Mucosa of stomach (tissue), 1 donor: ENCODE measurements around the gene DSE.
"Not testable (repeated sequence)": the region's sequence is repeated elsewhere in the genome, so short reads cannot be mapped to it uniquely, and the experiment has no call there.

ENCODE experiments used
- H3K27me3 ChIP-seq: one replicate; pipeline ENCODE4 v1.7.0; 2013; ENCODE audit warnings: mild to moderate bottlenecking, low read length; ENCODE audit not compliant: control insufficient read depth, insufficient read depth
- H3K36me3 ChIP-seq: one replicate; pipeline ENCODE4 v1.7.0; 2013; ENCODE audit warnings: low read length; ENCODE audit not compliant: control insufficient read depth, insufficient read depth
- H3K4me1 ChIP-seq: one replicate; pipeline ENCODE4 v1.7.0; 2013; ENCODE audit warnings: mild to moderate bottlenecking, low read length; ENCODE audit not compliant: control insufficient read depth, insufficient read depth
- H3K4me3 ChIP-seq: one replicate; pipeline ENCODE4 v1.7.0; 2013; ENCODE audit warnings: low read length
- H3K9ac ChIP-seq: one replicate; pipeline ENCODE4 v1.7.0; 2013; ENCODE audit warnings: mild to moderate bottlenecking, low read length, moderate library complexity
- H3K9me3 ChIP-seq: one replicate; pipeline ENCODE4 v1.7.0; 2013; ENCODE audit warnings: mild to moderate bottlenecking, low read length, moderate library complexity; ENCODE audit not compliant: control insufficient read depth
- donor health status: Pancreatic carcinoma.

The DSE gene

DNA sequence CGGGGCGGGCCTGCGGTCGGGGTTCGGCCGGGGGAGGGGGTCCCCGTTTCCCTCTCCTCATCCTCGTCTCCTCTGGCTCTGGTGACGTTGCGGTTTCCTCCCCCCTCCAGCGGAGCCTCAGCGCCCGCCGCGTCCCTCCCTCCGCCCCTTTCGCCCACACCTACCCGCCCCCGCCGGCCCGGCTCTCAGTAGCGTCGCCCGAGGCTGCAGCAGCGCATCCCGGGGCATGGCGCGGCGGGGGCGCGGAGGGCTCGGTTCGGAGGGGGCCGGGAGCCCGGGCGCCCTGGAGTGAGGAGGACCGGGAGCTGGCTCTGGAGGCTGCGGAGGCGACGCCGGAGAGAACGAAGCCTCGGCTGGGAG is at the start of gene DSE:
Gene DSE, plus strand, starts transcription at position 188 of the 360 bp plus-strand sequence. CDS start 28,304 bp downstream, outside the sequence.
- no peaks in the 10 kb centered on the region for H3K9me3 ChIP-seq
- H3K27me3 ChIP-seq, result peaks cover 33% of the 10 kb centered on the region
- peak within 1 kb of the TSS; percentile 83 for H3K9ac ChIP-seq
- H3K36me3 ChIP-seq, result no peaks in the 10 kb centered on the region
- peak within 1 kb of the TSS; percentile 48 for H3K4me3 ChIP-seq
- H3K4me1 ChIP-seq, result peaks cover 4% of the 10 kb centered on the region

DNA sequence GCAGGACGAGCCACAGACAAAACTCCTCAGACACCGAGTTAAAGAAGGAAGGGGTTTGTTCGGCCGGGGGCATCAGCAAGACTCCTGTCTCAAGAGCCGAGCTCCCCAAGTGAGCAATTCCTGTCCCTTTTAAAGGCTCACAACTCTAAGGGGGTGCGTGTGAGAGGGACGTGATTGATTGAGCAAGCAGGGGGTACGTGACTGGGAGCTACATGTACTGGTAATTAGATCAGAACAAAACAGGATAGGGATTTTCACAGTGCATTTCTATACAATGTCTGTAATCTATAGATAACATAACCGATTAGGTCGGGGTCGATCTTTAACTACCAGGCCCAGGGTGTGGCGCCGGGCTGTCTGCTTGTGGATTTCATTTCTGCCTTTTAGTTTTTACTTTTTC is 48.8 kb upstream of the DSE start:
- H3K4me3 ChIP-seq, H3K36me3 ChIP-seq, H3K27me3 ChIP-seq, H3K4me1 ChIP-seq, H3K9me3 ChIP-seq, H3K9ac ChIP-seq: not testable (repeated sequence)

DNA sequence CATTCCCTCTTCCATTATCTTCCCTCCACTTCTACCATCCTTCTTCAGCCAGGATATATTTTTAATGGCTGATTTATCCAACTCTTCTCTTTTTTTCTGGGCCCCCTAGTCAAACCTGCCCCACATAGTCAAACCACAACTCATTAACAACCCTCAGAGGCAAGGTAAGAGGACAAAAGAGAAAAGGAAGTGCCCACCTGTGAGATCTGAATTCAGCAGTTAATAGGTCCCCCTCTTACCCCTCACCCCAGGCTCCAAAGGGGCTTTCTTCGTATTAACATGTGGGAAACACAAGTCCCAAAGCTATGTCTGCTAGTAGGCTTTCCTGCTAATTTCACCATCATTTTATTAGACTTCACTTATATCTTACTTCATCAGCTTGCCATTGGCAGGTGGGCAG is 46.9 kb upstream of the DSE start:
- no peak overlapping the region for H3K4me3 ChIP-seq
- H3K4me1 ChIP-seq, result no peaks in the 10 kb centered on the region
- H3K9me3 ChIP-seq, result no peaks in the 10 kb centered on the region

DNA sequence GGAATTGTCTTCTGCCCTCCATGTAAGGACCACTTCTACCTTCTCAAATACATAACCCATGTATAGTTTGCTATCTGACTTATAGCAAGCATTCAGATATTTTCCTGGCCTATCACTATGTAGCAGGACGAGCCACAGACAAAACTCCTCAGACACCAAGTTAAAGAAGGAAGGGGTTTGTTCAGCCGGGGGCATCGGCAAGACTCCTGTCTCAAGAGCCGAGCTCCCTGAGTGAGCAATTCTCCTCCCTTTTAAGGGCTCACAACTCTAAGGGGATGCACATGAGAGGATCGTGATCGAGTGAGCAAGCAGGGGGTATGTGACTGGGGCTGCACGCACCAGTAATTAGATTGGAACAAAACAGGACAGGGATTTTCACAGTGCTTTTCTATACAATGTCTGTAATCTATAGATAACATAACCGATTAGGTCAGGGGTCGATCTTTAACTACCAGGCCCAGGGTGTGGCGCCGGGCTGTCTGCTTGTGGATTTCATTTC is 45.1 kb upstream of the DSE start:
- H3K9me3 ChIP-seq, H3K4me1 ChIP-seq, H3K36me3 ChIP-seq, H3K4me3 ChIP-seq, H3K27me3 ChIP-seq, H3K9ac ChIP-seq: not testable (repeated sequence)

More for the DNA sequence above, 46.9 kb upstream of the DSE start:
- Histone ChIP-seq H3K27me3 (no peaks in the 10 kb centered on the region), H3K36me3 (no peaks in the 10 kb centered on the region), H3K9ac (no peak overlapping the region)

DNA sequence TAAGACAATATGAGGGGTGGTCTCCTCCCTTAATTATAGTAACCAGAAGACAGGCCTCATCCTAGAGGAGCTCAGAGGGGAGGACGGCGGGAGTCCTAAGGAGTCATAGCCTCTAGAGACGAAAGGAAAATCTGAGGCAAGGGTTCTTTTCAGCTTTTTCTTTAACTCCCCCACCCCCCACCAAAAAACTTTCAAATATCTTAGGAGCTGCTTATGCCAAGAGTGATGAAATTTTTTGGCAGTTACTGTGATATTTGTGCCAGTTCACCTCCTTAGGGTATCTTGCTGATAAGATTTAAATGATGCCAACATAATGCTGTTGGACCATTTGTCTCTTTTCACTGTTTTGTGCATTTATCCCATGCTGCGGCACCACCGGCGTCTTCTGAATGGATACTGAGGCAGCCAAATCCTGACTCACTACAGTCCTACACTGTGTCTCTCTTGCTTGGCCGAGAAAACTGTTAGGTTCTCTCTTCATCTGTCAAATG is 44.5 kb upstream of the DSE start:
- no peak overlapping the region for H3K4me3 ChIP-seq
- H3K27me3 ChIP-seq, result no peaks in the 10 kb centered on the region
- H3K9me3 ChIP-seq, result no peaks in the 10 kb centered on the region
- H3K36me3 ChIP-seq, result no peaks in the 10 kb centered on the region
- H3K9ac ChIP-seq, result no peak overlapping the region
- no peaks in the 10 kb centered on the region for H3K4me1 ChIP-seq

DNA sequence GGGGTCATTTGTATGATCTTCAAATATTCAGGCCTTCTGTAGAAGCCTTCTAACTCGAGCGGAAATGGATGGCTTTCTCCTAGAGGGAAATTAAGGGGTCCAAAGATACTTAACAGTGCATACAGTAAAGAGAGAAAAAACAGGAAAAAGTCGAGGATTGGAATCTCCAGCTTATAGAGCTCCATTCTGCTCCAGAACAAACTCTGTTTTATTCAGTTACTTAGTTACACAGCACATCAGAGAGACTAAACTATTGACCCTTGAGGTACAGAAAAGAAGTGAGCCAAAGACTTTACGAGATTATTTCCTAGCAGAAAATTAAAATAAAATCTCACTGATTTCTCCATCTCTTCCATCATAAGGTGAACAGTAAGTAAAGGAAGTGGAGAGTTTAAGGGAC is 43.8 kb upstream of the DSE start:
- H3K4me1 ChIP-seq, result no peaks in the 10 kb centered on the region
- H3K27me3 ChIP-seq, result no peaks in the 10 kb centered on the region
- no peaks in the 10 kb centered on the region for H3K9me3 ChIP-seq
- no peak overlapping the region for H3K9ac ChIP-seq
- H3K4me3 ChIP-seq, result no peak overlapping the region
- no peaks in the 10 kb centered on the region for H3K36me3 ChIP-seq

DNA sequence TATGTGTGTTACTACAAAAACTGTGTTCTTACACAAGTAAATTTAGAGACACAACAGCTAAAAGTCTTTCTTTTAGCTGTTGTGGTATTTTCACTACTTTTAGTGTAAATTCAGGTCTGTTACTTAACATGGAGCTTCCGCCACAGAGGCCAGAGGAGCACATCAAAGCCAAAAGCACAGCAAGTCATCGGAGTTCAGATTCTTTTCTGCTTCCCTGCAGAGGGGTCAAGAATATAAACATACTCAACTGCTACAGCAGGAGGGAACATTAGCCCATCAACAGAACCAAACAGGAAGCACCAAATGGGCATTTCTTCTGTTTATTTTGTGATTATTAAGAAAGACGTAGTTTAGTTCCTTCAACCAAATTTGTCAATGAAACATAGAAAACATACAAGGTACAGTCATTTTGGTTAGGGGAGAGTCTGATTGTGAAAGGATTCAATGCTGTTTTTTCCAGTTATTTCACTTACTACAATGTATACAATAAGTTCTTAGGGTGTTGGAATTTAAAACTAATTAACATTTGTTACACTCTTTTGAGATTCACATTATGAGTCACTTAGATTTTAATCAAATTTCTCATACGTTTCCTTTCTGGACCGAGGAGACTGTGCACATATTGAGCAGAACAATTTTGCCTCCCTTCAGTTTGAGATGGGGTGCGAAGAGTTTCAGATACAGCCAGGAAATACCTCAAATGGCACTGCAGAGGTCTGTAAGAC is 42.8 kb upstream of the DSE start:
- no peak overlapping the region for H3K4me3 ChIP-seq
- no peaks in the 10 kb centered on the region for H3K4me1 ChIP-seq
- no peaks in the 10 kb centered on the region for H3K27me3 ChIP-seq
- H3K36me3 ChIP-seq, result no peaks in the 10 kb centered on the region
- H3K9ac ChIP-seq, result no peak overlapping the region
- no peaks in the 10 kb centered on the region for H3K9me3 ChIP-seq

DNA sequence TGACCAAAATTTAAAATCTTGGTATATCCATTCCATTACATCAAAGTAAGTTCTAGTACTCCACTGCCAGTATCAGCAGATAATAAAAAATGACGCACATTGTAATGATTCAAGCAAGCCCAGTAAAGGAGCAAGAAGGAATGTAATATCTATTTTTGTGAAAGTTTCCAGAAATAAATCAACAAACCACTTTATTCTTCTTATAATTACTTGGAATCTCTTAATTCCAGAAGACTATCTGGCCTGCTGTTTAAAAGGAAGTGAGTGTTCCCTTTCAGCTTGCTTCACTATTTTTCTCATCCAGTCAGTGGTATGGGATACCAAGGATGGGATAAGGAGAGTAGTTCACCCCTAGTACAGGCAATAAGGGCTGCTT is 42.2 kb upstream of the DSE start:
- H3K27me3 ChIP-seq, result no peaks in the 10 kb centered on the region

DNA sequence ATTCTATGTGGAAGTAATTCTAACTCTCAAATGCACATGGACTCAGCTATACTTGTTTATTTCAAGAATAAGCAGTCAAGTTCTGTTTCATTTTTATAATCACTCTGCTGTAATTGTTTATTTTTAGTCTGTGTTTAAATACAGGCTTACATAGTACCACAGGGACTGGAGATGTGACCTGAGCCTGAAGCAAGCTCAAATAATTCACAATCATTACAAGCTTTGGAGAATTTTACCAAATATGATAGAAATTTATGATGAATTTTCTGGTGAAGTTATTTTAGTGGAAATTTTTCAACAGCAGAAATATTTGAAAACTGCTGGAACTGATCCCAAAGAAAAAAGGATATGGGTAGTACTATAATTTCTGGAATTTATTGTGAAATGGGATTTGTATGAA is 41.6 kb upstream of the DSE start:
- Histone ChIP-seq H3K27me3 (no peaks in the 10 kb centered on the region), H3K9me3 (no peaks in the 10 kb centered on the region), H3K36me3 (no peaks in the 10 kb centered on the region), H3K4me1 (no peaks in the 10 kb centered on the region), H3K4me3 (no peak overlapping the region), H3K9ac (no peak overlapping the region)

More for the DNA sequence above, 42.2 kb upstream of the DSE start:
- no peaks in the 10 kb centered on the region for H3K36me3 ChIP-seq
- H3K4me1 ChIP-seq, result no peaks in the 10 kb centered on the region
- no peak overlapping the region for H3K9ac ChIP-seq
- H3K9me3 ChIP-seq, result no peaks in the 10 kb centered on the region
- no peak overlapping the region for H3K4me3 ChIP-seq

DNA sequence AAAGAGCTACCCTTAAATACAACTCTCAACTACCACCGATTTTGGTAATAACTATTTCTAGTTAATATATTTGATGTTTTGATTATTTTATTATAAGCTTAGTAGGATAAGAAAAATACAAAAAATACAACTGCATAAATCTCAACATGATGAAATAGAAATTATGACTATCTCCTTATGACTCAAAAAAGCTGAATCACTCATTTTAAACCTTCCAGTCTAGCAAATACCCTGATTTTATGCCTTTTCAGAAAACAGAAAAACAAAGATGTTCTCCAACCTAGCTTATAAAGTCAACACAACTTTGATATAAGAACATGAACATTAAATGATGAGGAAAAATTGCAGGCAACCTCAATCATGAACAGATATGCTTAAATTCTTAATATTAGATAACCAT is 40.2 kb upstream of the DSE start:
- Histone ChIP-seq H3K36me3 (no peaks in the 10 kb centered on the region), H3K4me1 (no peaks in the 10 kb centered on the region), H3K27me3 (no peaks in the 10 kb centered on the region), H3K4me3 (no peak overlapping the region), H3K9me3 (no peaks in the 10 kb centered on the region), H3K9ac (no peak overlapping the region)

DNA sequence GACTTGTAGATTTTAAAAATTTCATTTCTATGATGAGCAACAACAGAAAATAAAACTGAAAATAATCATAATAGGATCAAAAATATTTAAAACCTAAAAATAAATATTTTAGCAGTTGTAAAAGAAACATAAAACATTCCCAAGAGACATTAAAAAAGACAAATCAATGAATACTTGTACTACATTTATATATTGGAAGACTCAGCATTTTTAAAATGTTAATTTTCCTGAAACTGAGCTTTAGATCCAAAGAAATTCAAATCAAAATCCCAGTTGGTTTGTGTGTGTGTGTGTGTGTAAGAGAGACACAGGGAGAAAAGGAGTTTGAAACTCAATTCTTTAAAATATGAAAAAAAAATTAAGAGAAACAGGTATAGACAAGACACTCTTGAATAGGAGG is 38.7 kb upstream of the DSE start:
- H3K9me3 ChIP-seq, result no peaks in the 10 kb centered on the region
- no peaks in the 10 kb centered on the region for H3K4me1 ChIP-seq
- no peaks in the 10 kb centered on the region for H3K36me3 ChIP-seq
- no peak overlapping the region for H3K9ac ChIP-seq
- no peaks in the 10 kb centered on the region for H3K27me3 ChIP-seq
- no peak overlapping the region for H3K4me3 ChIP-seq

DNA sequence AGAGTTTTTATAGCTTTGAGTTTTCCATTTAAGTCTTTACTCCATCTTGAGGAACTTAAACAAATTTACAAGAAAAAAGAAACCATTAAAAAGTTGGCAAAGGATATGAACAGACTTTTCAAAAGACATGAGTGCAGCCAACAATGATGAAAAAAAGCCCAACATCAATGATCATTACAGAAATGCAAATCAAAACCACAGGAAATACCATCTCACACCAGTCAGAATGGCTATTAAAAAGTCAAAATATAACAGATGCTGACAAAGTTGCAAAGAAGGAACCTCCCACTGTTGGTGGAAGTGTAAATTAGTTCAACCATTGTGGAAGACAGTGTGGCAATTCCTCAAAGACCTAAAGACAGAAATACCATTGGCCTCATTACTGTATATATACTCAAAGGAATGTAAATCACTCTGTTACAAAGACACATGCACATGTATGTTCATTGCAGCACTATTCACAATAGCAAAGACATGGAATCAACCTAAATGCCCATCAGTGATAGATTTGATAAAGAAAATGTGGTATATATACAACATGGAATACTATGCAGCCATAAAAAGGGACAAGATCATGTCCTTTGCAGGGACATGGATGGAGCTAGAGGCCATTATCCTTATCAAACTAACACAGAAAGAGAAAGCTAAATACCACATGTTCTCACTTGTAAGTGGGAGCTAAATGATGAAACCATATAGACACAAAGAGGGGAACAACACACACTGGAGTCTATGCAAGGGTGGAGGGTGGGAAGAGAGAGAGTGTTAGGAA is 35.9 kb upstream of the DSE start:
- H3K27me3 ChIP-seq, H3K9ac ChIP-seq, H3K9me3 ChIP-seq, H3K4me3 ChIP-seq, H3K36me3 ChIP-seq, H3K4me1 ChIP-seq: not testable (repeated sequence)
